Right renal cortex interstitium (tissue), 3 donors: ENCODE measurements around the gene ANO4. TPM values are rescaled to one million over a fixed set of nuclear protein-coding genes. Genes with fewer than 3 reads are reported as not detected.
A peak's percentile ranks its signal among the peaks of the same experiment; 100 is the strongest.
"Not testable (repeated sequence)": the region's sequence is repeated elsewhere in the genome, so short reads cannot be mapped to it uniquely, and the experiment has no call there.

Experiments
- DNase-seq, 3 donors: peaks; one replicate each; pipeline ENCODE4 v3.0.0-alpha.2; 2013; ENCODE audit warnings: low read depth in 3 of 3, low spot score in 2 of 3
- polyA plus RNA-seq, 3 donors: library from polyadenylated mRNA; unstranded; fragments of 120-200 nt; gene quantifications; one replicate each; pipeline ENCODE4 v1.2.1, GENCODE V29; 2013; ENCODE audit not compliant: insufficient read length in 3 of 3

The ANO4 gene
- polyA plus RNA-seq, 3 donors, result 0.54 to 1.1 (median 0.92) TPM

DNA sequence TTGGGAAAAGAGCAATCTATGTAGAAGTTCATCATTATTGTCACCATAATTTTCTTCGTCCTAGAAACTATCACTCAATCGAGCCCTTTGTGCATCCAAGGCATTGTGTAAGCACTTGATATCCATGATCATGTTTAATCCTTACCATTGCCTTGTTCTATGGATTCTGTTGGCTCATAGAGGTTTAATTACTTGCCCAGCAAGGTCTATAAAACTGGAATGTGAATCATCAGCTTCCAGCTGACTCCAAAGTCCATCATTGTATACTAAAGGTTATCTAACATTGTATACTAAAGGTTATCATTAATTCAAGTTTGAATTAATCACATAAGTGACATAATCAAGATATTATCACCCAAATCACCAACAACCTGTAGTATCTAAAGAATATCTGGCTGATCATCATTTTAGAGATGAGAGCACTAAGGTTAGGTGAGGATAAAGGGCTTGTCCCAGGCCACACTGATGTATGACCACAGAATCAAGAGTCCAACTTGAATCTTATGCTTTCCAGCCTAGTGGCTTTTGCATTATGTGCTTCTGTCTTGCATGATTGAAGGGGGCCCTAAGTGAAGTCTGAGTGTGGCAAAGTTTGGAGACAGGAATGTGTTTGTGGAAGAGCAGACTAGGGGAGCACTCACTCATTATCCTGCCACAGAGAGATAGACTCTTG lies 188.1 kb downstream of the ANO4 start:
- DNase-seq, result no peak

DNA sequence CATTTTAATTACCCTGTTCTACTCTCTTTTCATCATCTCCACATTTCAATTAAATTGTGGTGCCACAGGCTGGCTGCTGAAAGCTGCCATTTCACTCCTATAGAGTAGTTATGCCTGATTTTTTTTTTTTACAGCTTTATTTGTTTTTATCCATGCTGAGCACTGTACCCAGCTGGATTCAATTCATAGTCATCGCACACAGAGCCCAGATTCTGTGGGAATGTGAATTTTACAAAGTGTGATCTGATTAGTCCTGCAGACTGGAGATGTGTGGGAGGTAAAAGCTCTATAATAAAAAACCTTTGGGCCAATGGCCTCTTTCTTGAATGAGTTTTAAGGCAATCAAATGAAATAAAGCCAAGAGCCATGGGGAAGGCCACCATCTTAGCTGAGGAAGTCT lies 190.2 kb downstream of the ANO4 start:
- DNase-seq, result no peak

DNA sequence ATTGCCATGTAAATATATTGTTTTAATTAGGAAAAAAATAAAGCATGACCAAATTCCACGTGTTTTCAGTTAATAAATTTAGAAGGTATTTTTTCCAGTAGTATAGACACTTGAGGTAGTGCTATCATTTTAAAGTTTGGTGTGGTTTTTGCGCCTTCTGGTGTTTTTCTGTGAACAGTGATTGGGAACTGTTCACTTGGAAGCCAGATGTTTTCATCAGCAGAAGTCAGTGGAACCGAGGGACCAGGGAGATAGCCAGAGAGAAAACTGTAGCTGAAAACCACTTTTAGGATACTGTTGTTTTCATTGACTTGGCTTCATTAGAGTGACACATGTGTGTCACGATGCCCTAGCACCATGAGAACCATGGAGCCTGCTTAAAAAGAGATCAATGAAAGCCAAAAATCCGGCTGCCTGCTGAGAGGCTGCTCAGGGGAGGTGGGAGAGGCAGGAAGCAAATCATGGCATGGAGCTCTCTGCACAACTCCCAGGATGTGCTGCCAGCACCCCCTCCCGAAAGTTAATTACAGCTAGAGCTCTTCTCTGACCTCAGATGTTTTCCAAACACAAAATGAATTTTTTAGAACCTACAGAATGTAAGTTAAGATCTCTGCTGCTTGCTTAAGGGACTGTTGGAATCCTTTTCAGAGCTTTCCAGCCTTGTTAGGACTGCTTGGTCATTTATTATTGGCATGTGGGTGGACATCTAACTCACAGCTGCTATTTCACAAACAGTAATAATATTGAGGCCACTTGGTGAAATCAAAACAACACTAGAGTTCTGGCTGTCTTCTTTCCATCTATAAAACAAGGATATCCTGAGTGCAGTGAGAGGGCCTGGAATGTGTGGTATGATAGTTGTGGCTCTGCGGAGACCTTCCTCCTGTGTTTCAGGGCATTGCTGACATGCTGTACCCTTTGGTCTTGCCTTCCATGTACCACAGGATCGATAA lies 192.3 kb downstream of the ANO4 start:
- no peak for DNase-seq

DNA sequence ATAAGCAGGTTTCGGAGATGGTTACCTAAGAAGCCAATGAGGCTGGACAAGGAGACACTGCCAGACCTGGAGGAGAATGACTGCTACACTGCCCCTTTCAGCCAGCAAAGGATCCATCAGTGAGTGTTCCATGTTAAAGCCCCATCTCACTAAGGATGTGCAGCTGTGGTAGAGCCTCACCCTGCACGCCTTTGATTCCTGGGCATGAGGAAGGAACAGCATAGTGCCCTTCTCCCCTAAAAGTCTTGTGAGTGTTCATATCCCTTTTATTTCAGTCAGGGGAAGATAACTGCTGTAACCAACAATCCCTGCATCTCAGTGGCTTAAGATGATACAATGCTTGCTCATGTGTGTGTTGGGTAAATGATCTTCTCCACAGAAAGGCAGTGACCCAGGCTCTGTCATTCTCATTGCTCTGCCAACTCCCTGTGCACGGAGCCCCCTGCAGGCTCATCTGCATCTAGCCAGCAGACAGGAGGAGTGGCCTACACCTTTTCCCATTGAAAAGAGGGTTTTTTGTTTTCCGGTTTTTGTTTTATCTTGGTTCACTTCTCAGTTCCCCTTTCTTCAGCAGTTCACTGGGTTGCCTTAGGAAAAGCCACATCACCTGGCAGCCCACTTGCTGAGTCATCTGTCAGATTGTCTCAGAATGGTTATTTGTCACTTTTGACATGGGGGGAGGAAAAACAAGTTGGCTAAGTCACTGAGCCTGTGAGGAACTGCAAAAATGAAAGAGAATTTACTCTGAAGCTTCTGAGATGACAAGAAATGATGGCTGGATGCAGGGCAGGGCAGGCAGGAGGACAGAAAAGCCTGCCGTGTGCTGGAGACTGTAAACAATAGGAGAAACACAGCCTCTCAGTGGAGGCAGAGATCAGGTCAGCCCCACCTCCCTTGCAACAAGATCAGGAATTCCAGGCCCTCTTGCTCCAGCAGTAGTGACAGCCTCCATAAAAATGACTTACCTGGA lies 193.3 kb downstream of the ANO4 start:
- peak in 1 of 3 donors; percentile 35 for DNase-seq

DNA sequence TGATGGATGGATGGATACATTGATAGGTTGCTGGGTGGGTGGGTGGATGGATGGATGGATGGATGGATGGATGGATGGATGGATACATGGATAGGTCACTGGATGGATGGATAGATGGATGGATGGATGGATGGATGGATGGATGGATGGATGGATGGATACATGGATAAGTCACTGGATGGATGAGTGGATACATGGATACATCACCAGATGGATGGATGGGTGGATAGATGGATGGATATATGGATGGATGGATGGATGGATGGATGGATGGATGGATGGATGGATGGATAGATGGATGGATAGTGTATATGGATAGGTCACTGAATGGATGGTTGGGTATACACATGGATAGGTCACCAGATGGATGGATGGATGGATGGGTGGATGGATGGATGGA lies 194.9 kb downstream of the ANO4 start:
- not testable (repeated sequence) for DNase-seq

DNA sequence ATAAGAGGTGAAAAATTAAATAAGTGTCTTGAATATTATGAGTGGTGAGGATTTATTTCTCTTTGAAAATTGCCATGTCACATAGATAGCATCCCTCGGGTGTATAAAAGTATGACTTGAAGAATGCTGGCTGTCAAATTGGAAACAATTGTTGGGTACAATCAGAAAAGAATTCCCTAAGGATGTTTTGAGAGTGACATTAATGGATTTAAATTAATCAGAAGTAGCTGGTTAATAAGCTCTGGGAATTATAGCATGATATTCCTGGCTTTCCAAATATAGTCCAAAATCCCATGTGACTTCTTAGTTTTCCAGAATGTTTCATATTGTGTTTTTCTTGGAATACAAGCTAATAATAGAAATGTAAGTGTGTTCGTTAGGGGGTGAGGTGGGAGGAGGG lies 196.5 kb downstream of the ANO4 start:
- no peak for DNase-seq

DNA sequence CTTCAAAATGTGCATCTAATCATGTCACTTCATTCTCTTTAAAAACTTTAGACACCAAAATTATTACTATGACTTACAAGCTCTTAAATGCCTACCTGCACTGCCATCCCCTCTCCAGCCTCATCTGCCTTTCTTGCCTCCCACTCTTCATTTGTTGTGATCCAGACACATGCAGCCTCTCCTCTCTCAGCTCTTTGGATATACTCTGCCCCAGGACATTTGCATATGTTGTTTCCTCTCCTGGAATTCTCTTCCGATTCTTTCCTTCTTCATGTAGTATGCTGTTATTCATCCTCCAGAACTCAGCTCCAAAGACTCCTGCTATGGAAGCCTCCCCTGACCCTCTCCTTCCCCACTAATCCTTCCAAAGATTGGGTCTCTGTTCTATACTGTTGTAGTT lies 197.6 kb downstream of the ANO4 start:
- DNase-seq, result no peak

DNA sequence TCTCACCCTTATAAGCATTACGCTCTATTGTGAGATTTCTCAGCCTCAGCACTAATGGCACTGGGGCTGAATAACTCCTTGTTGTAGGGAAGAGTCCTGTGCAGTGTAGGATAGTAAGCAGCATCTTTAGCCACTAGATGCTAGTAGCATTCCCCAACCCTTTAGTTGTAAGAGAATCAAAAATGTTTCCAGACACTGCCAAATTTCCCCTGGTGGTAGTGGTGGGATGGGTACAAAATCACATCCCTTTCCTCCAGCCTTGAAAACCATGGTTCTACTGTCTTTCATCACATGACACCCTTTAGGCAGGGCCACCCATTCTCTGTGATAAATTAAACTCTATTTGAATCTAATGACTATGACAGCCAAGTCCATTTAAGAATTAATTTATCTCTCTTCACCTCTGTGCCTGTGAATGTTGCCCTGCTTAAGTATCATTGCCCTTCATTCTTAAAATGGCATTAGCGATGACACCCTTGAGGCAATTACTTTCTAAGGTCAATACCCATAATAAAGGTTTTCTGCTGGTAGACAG lies 199.4 kb downstream of the ANO4 start:
- no peak for DNase-seq

DNA sequence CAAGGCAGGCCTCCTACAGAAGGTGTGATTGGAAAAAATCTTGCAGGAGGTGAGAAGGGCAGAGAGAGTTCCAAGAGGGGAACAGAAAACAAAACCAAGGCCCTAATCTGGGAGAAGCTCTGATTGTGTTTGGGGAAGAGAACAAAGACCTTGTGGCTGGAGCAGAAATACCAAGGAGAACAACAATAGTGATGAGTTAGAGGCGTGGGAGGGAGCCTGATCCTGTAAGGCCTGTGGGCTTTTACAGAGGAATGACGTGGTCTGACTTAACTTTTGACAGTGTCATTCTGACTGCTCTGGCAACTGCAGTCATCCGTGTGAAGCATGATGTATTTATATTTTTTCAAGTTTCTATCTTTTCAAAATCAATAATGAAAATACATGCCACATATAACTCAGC lies 200.6 kb downstream of the ANO4 start:
- DNase-seq, result no peak

DNA sequence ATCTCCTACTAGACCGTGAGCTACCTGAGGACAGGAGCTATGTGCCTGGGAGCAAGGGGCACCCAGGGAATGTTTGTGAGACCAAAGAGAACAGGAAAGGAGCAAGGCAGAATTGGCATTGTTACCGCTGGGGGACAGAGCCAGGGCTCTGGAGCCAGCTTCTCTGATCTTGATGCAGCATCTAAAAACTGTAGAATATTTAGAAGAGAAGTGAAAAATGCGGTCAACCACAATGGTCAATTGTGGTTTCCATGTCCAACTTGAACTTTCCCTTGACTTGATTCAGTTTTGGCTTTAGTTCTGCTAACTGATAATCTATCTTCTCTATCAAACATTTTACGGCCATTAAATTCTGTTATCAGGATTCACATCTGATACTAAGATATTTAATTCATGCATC lies 201.2 kb downstream of the ANO4 start:
- DNase-seq, result no peak

DNA sequence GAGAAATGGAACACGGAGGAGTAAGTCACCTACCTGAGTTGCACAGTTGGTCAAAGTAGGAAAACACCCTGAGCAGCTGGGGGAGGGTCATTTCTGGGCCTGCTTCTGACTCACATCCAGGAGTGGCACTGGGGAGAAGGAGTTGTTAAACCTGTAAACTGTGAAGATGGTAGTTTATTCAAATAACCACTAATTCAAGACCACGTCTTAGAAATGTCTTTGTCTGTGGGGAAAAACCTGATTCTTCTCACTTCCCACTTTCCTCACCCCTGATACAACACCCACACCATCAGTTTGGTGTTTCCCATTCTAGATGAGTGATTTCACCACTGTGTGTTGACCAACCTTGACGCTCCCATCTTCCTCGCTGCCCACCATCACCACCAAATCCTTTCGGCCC lies 207.1 kb downstream of the ANO4 start:
- no peak for DNase-seq

DNA sequence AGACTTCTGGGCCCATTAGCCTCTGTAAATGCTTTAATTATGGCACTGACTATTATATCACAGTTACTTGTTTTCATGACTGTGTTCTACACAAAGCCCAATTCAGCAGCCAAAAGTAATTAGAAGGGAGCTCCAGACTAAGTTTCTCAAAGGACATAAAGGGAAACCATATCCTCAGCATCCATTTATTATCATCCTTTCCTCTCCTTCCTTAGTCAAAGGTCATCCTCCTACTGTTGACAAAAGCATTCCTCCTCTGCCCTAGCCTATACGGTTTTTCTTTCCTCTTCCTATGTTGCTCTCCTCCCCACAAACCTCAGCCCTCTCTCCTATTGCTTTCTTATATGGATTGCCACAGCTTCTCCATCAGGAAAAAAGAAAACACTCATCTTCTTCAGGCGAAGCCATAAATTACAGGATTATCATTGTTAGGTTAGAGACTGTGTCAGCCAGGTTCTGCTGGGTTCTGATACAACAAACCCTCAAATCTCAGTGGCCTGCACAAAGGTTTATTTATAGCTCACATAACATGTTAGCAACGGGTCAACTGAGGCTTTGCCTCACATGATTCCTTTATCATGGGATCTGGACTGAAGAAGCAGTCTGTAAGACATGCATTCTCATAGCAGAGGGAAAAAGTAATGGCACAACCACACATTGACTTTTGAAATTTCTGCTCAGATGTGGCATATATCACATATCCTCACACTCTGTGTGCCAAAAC lies 208.3 kb downstream of the ANO4 start:
- peak in 1 of 3 donors; percentile 26 for DNase-seq

DNA sequence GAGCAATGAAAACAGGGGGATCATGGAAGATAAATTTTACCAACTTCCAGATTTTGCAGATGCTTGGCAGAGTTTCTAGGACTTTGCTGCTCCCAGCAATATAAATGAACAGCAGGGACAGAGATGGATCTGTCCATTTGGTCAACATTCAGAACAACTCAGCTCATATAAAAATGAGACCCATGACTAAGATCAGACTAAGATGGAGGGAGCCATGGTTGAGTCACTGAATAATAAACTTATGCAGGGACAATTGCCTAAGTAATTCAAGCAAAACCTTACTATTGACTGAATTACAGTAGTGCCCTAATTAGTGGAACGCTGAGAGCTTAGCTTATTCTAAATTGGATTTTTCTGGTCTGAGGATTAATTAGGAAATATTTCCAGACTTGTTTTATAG lies 210.3 kb downstream of the ANO4 start:
- DNase-seq, result no peak

DNA sequence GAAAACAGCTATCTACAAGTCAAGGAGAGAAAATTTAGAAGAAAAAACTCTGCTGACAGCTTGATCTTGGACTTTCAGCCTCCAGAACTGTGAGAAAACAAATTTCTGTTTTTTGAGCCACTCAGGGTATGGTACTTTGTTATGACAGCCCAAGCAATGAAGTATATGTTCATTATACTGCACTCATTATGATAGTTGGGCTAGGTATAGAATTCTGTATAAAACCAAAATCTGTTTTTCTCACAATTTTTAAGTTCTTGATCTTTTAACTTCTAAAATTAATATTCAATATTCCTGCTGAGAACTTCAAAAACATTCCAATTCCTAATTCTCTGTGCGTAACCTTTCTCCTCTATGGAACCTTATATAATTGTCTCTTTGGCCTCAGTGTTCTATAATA lies 214.7 kb downstream of the ANO4 start:
- DNase-seq, result no peak

DNA sequence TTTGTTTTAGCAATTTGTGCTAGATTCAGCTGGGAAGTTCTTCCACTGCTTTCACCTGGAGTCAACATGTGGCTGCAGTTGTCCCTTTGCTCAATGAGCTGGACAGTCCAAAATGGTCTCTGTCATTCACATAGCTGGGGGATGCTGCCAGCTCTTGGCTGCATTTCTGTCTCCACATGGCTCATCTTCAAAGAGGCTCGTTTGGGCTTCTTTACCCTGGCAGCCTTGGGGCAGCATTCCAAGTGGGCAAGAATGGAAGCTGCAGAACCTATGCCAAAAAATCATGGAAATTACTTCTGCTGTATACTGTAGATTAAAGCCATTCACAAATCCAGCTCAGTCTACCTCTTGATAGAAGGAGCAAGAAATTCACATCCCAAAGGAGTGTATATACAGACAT lies 216.3 kb downstream of the ANO4 start:
- DNase-seq, result no peak

DNA sequence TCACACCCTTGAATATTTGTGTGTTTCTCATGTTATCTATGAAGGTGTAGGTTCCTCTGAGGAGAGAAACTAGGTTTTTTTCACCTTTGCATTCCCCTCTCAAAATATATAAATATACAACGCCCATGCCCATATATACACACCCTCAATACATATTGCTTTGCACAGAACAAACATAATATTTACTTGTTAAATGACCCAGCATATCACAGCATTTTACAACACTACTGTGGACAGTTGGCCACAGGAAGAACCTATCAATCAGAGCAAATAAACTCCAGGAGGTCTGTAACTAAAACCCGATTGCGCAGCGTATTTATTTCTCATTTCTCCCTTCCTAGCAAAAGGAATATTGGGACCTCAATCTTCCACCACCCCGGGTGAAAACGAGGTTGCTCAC lies 219.4 kb downstream of the ANO4 start:
- no peak for DNase-seq

DNA sequence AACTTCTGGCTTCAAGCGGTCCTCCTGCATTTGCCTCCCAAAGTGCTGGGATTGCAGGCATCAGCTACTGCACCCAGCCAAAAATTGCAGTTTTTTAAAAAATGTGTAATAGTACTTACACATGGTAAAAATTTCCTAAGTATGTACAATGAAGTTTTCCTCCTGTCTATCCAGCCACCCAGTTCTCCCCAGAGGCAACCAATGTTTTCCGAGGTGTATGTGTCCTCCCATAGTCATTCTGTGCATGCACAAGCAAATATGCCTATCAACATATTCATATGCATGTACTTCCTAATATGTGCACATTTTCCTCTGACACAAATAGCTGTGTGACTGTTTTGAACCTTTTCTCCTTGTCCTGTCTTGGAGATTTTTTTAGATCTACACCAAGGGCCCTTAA lies 220.5 kb downstream of the ANO4 start:
- no peak for DNase-seq

DNA sequence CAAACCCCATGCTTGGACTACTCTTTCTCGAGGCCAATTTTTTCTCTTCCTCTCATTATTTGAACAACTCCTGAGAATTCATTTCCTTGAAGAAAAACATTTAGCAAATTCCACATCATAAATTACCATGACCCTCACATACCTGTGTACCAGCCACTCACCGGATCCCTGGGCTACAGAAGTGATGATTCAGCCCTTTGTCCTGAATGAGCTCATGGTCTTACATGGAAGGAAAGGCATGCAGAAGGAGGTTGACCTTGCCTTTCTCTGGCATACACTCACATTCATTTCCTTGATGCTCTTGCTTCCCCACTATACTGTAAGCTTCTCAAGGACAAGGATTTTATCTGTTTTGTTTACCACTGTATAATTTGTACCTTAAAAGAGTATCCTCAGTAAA lies 224.0 kb downstream of the ANO4 start:
- no peak for DNase-seq

DNA sequence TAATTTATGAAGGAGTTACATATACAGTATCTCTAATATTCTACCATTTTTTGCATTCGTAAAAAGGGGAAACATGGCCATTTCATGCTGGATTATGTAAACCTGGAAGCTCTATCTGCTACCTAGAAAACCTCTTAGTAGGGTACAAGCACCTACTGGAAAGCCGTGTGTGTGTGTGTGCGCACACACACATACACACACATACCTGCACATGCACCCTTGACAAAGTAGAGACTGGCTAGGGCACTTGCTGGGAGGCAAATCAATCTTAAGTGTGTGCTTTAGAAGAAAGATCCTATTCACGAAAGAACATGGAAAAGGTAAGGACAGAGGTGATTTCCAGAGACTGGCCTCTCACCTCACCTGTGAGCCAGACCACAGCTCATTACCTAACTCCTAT lies 224.6 kb downstream of the ANO4 start:
- DNase-seq, result no peak

DNA sequence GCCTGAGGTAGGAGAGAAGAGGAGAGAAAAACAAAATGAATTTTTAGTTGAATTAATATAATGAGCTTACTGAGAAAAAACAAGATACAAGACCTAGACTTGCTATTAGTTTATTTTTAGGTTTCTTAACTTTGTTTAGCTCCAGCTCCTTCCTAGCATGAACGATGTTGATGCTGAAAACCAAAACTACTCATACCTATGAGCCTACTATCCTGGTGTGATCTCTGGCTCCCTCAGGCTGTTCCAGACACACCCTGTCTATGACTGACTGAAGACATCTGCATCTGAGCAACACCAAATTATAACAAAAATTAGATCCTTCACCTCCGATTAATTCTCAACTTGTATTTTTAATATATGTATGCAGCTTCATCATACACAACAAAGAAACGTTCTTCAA lies 225.1 kb downstream of the ANO4 start:
- no peak for DNase-seq
